ENCODE data around the gene EPB41.

Gene EPB41

GRCh38 chr1:29156543-29157268 is 242.3 kb downstream of the EPB41 start (continued):
- TF ChIP-seq ZNF19 (tag by site-specific recombination; IDR thresholded peaks at IDR 0.05; ENCODE audit: low read depth) = no peak
- 0 out of 2 replicates have a peak, but pooled peaks have one; percentile 20 for TF ChIP-seq ZNF692 (tag by site-specific recombination; IDR thresholded peaks at IDR 0.05)
- no peak for TF ChIP-seq ZNF404 (tag by site-specific recombination; IDR thresholded peaks at IDR 0.05)
- TF ChIP-seq KLF7 (tag by site-specific recombination; IDR thresholded peaks at IDR 0.05; ENCODE audit: borderline replicate concordance) = no peak; the same call in 1 of the 2 replicates
- peak; percentile 70 for TF ChIP-seq ZSCAN30 (tag by site-specific recombination; IDR thresholded peaks at IDR 0.05)
- peak; percentile 92 for TF ChIP-seq ZNF394 (tag by site-specific recombination; IDR thresholded peaks at IDR 0.05; ENCODE audit: borderline replicate concordance)
- TF ChIP-seq ZNF529 (tag by site-specific recombination; IDR thresholded peaks at IDR 0.05; ENCODE audit: insufficient replicate concordance) = no peak
- TF ChIP-seq OSR2 (tag by site-specific recombination; IDR thresholded peaks at IDR 0.05) = peak; percentile 96
- TF ChIP-seq ZNF350 (tag by site-specific recombination; IDR thresholded peaks at IDR 0.05) = no peak

GRCh38 chr1:29157269-29157601 is 242.9 kb downstream of the EPB41 start:
- peaks cover 7% of the 10 kb centered on the region; the same call in 1 of the 2 replicates for H3K4me1 ChIP-seq (ENCODE audit: control insufficient read depth, insufficient read depth, low read length)
- H3K4me3 ChIP-seq (ENCODE audit: low read depth, low read length) = no peak overlapping the region
- peak; percentile 77 for TF ChIP-seq SETDB1 (IDR thresholded peaks at IDR 0.05; ENCODE audit: insufficient read length, low read length)
- TF ChIP-seq SP7 (tag by site-specific recombination; IDR thresholded peaks at IDR 0.05) = peak; percentile 3; the same call in 1 of the 2 replicates
- TF ChIP-seq WT1 (tag by site-specific recombination; IDR thresholded peaks at IDR 0.05) = no peak
- peak; percentile 42; the same call in 1 of the 2 replicates for TF ChIP-seq PRDM6 (tag by site-specific recombination; IDR thresholded peaks at IDR 0.05)
- 0 out of 2 replicates have a peak, but pooled peaks have one; percentile 4 for TF ChIP-seq TCF7L2 (IDR thresholded peaks at IDR 0.05; ENCODE audit: borderline replicate concordance, low read depth, low read length)
- POLR2A ChIA-PET = no interaction called here
- H3K9me3 ChIP-seq (ENCODE audit: control insufficient read depth, insufficient read depth, low read depth, low read length) = no peaks in the 10 kb centered on the region
- peak overlapping the region; percentile 65; the same call in 1 of the 2 replicates for H3K27ac ChIP-seq (ENCODE audit: extremely low read depth, low read depth, low read length)
- H3K36me3 ChIP-seq (ENCODE audit: control insufficient read depth in 2 of 2, insufficient read depth in 1 of 2, low read length in 2 of 2) = peaks cover 44 to 84% of the 10 kb centered on the region in 2 experiments; a peak in 2 of 3 replicates
- CTCF ChIA-PET = interaction anchor here (0.5 to 1.7 kb wide), 3 partner anchors 275 to 310 kb away, joined by 3 to 7 read pairs (median 6); no protein-coding TSS in a partner anchor

GRCh38 chr1:29159773-29160172 is 245.4 kb downstream of the EPB41 start:
- ChIA-PET CTCF (interaction anchor here (0.5 to 1.1 kb wide), 2 partner anchors 21 to 86 kb away, joined by 3 to 4 read pairs; no protein-coding TSS in a partner anchor), POLR2A (no interaction called here)
- H3K36me3 ChIP-seq (ENCODE audit: control insufficient read depth in 2 of 2, insufficient read depth in 1 of 2, low read length in 2 of 2) = peaks cover 22 to 80% of the 10 kb centered on the region in 2 experiments; a peak in 2 of 3 replicates
- H3K27ac ChIP-seq (ENCODE audit: extremely low read depth, low read depth, low read length) = no peak overlapping the region
- no peaks in the 10 kb centered on the region for H3K9me3 ChIP-seq (ENCODE audit: control insufficient read depth, insufficient read depth, low read depth, low read length)
- no peak overlapping the region for H3K4me3 ChIP-seq (ENCODE audit: low read depth, low read length)
- H3K4me1 ChIP-seq (ENCODE audit: control insufficient read depth, insufficient read depth, low read length) = peaks cover 9% of the 10 kb centered on the region; the same call in 1 of the 2 replicates
- TF ChIP-seq ZNF311 (tag by site-specific recombination; IDR thresholded peaks at IDR 0.05; ENCODE audit: borderline replicate concordance) = no peak
- no peak for TF ChIP-seq ZSCAN16 (tag by site-specific recombination; IDR thresholded peaks at IDR 0.05)
- no peak for TF ChIP-seq ZNF19 (tag by site-specific recombination; IDR thresholded peaks at IDR 0.05; ENCODE audit: low read depth)
- no peak for TF ChIP-seq ZBTB11 (tag by site-specific recombination; conservative IDR thresholded peaks at IDR 0.05; ENCODE audit: low read depth)
- no peak for TF ChIP-seq HOXA7 (CRISPR knock-in tag; IDR thresholded peaks at IDR 0.05; ENCODE audit: borderline replicate concordance)
- no peak for TF ChIP-seq SALL2 (tag by site-specific recombination; IDR thresholded peaks at IDR 0.05; ENCODE audit: borderline replicate concordance)
- TF ChIP-seq ZNF639 (tag by site-specific recombination; IDR thresholded peaks at IDR 0.05) = no peak
- TF ChIP-seq ZNF280C (tag by site-specific recombination; IDR thresholded peaks at IDR 0.05) = no peak
